Fibroblast of lung (primary cell): ENCODE measurements around the gene GRAMD4.

ENCODE experiments used
- CTCF ChIP-seq, 2 donors: IDR thresholded peaks in 1 of 2; conservative IDR thresholded peaks in 1 of 2; 1 replicate in 1 of 2; 2 replicates in 1 of 2; pipeline ENCODE4 v1.5.1; 2011 to 2012; ENCODE audit warnings: low read length in 2 of 2, control low read depth in 1 of 2, inconsistent platforms in 1 of 2, low read depth in 1 of 2, mild to moderate bottlenecking in 1 of 2
- EZH2 ChIP-seq: IDR thresholded peaks from 2 replicates; pipeline ENCODE4 v1.5.1; 2012; ENCODE audit warnings: low read length, control low read depth, mild to moderate bottlenecking; ENCODE audit errors: missing control alignments

- TF ChIP-seq CTCF (conservative IDR thresholded peaks at IDR 0.05 in 1 of 2, IDR thresholded peaks at IDR 0.05 in 1 of 2; ENCODE audit: low read depth in 1 of 2, low read length in 2 of 2) (no peak), EZH2 (no peak)
Measured at GRCh38 chr22:46653596-46653995, 33.4 kb downstream of the GRAMD4 start.
